ENCODE data around the gene CDH23.

The CDH23 gene

GRCh38 chr10:71751515-71752224 is 354.9 kb downstream of the CDH23 start:
- DNase-seq = no peak

- DNase-seq = no peak
Observed at GRCh38 chr10:71752391-71753090, 355.8 kb downstream of the CDH23 start.

- DNase-seq = no peak
Observed at GRCh38 chr10:71753091-71753959, 356.6 kb downstream of the CDH23 start.

GRCh38 chr10:71753960-71754505 is 357.3 kb downstream of the CDH23 start:
- no peak for DNase-seq

- DNase-seq = no peak
Observed at GRCh38 chr10:71754562-71754961, 357.8 kb downstream of the CDH23 start.

GRCh38 chr10:71755179-71755879 is 358.6 kb downstream of the CDH23 start:
- no peak for DNase-seq

- no peak for DNase-seq
Observed at GRCh38 chr10:71756311-71757191, 359.8 kb downstream of the CDH23 start.

- no peak for DNase-seq
Observed at GRCh38 chr10:71757399-71757922, 360.7 kb downstream of the CDH23 start.

GRCh38 chr10:71761105-71761511 is 364.4 kb downstream of the CDH23 start:
- DNase-seq = no peak

- no peak for DNase-seq
Observed at GRCh38 chr10:71761541-71762113, 364.9 kb downstream of the CDH23 start.

- DNase-seq = no peak
Observed at GRCh38 chr10:71762324-71762723, 365.6 kb downstream of the CDH23 start.

GRCh38 chr10:71763352-71764127 is 366.8 kb downstream of the CDH23 start:
- DNase-seq = no peak

- no peak for DNase-seq
Observed at GRCh38 chr10:71765176-71765904, 368.6 kb downstream of the CDH23 start.

GRCh38 chr10:71765906-71766716 is 369.4 kb downstream of the CDH23 start:
- DNase-seq = no peak

GRCh38 chr10:71766717-71767419 is 370.1 kb downstream of the CDH23 start:
- DNase-seq = no peak

GRCh38 chr10:71767420-71768035 is 370.8 kb downstream of the CDH23 start:
- no peak for DNase-seq

GRCh38 chr10:71769279-71769823 is 372.6 kb downstream of the CDH23 start:
- no peak for DNase-seq
